GM19023 (cell line): ENCODE results near the gene ST8SIA6.
"Not testable (repeated sequence)": the region's sequence is repeated elsewhere in the genome, so short reads cannot be mapped to it uniquely, and the experiment has no call there.

Experiments used
- ATAC-seq: cut with Tn5 transposase; IDR thresholded peaks from one replicate; pipeline ENCODE4 v1.9.1; 2021; ENCODE audit warnings: mild to moderate bottlenecking, moderate library complexity; ENCODE audit not compliant: unreplicated experiment

Gene ST8SIA6

DNA sequence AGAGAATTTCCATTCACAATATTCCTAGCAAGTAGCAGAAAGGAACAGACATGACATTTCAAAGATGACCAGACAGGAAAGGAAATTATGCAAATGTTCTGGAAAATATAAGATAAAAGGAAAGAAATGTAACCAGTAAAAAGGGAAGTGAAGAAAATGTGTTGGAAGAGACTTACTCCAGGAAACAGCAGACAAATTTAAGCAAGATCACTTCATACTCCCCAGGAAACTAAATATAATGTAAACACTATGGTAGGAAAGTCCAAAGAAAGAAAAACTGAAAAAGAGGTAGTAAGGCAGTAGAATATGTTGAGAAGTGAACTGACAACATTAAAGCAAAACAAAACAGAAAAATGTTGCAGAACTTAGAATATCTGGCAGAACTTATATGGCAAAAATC is 6.4 kb upstream of the ST8SIA6 start:
- ATAC-seq, result no peak

DNA sequence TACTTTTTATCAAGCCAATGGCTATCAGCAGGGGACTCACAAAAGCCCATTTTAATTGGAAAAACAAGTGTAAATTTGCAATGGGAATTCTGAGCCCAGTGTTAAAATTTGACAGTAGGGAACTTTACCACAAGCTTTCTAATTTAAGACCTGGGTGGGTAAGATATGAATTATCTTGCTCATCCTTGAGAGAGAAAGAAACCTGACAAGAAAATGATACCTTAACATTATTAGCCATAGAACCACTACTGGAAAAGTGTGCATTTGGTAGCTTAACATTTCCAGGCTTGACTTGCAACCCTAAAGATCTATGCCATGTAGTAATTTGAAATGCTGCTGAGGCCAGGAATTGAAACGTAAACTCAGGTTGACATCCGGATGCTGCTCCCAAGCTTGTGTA is 2.7 kb upstream of the ST8SIA6 start:
- ATAC-seq, result no peak

- ATAC-seq, result no peak
Observed at GRCh38 chr10:17456032-17456548, 1.7 kb upstream of the ST8SIA6 start.

DNA sequence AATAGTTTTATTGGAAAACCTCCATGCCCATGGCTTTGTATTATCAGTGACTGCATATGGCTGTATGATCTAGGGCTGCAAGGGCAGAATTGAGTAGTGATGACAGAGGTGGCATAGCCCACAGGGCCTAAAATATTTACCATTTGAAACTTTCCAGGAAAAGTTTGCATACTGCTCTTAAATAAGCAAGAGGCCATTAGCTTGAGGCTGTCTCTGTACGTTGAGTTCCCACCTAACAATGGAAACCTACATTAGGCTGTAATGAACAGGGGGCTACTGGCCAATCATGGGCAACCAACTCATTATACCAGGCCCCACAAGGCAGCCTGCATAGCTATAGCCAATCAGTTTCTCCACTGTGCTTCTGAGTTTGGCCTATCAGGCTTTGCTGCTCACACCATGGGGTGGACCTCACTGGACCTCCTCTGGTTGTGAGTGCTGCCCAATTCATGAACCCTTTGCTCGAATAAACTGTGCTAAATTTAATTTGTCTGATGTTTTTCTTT is 673 bp upstream of the ST8SIA6 start:
- no peak for ATAC-seq

- peak; percentile 41 for ATAC-seq
Observed at GRCh38 chr10:17453373-17454091, 863 bp downstream of the ST8SIA6 start.

- ATAC-seq, result no peak
Observed at GRCh38 chr10:17453035-17453372, 1.4 kb downstream of the ST8SIA6 start.

DNA sequence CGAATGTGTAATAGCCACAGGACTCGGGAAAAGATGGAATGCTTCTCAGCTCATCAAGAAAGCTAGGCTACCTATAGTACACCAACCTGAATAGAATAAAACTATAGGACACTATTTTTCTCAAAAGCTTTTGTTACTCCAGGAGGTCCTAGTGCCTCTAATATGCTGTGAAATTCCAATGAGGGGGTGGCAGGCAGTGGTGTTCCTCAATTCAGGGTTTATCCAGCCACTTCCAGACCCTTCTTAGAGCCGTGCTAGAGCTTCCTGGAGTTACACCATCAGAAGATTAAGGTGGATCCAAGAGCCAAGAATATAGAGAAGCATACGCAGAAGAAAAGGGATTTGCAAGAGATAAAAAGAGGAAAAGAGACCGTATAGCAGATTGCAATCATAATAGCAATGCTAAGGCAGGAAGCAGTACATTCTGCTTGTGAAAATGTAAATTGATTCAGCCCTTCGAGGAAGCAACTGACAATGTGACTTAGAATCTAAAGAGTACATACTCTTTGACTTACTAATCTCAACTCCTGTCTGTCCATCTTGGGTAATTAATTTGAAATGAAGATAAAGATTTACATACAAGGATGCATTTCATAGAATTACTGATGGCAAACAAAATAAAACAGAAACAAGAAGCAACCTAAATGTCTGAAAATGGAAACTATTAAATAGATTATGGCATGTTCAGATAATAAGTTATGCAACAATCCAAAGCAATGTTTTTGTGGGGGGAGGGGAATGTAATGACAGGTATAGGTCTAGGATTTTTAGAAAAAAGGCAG is 2.1 kb downstream of the ST8SIA6 start:
- no peak for ATAC-seq

DNA sequence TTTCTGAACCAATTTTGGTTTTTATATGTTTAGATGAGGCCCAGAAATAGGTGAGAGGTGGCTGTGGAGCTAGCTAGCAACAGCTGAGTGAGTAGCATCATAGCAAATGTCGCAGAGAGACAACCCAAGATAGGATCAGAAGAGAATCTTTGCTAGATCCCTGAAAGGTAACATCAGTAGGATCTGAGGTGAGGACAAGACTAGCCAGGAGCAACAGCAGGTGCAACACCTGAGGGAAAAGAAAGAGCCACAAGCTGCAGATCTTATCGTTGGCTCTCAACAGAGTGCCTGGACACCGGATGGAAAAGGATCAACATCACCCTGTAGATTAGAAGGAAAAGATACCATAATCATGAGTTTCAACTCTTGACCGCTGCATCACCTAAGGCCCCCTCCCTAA is 4.4 kb downstream of the ST8SIA6 start:
- no peak for ATAC-seq

DNA sequence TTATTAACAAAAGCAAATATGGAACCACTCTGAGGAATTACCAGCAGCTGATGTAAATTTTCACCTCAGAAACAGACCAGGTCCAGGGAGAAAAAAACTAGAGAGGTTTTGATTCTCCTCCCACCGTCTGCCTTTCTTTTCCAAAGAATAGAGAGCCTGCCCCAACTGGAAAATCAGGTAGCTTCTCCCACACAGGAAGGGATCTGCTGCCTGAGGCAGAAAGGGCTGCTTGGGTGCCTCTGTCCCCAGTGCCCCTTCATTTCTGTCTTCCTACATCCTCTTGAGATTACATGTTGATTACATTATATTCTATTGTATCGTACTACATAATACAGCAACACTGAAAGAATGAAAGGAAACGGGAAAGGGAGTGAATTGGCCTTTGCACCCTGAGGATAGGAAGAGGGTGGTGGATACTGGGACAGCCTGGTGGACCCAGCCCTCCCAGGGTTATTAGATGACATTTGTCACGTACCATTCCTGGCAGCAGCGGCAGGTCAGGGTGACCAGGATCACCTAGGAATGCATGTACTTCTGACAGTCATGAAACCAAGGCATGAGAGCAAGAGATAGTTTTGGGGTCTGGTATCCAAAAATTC is 8.9 kb downstream of the ST8SIA6 start:
- ATAC-seq, result no peak

- ATAC-seq, result peak; percentile 33
Observed at GRCh38 chr10:17444388-17444714, 10.0 kb downstream of the ST8SIA6 start.

DNA sequence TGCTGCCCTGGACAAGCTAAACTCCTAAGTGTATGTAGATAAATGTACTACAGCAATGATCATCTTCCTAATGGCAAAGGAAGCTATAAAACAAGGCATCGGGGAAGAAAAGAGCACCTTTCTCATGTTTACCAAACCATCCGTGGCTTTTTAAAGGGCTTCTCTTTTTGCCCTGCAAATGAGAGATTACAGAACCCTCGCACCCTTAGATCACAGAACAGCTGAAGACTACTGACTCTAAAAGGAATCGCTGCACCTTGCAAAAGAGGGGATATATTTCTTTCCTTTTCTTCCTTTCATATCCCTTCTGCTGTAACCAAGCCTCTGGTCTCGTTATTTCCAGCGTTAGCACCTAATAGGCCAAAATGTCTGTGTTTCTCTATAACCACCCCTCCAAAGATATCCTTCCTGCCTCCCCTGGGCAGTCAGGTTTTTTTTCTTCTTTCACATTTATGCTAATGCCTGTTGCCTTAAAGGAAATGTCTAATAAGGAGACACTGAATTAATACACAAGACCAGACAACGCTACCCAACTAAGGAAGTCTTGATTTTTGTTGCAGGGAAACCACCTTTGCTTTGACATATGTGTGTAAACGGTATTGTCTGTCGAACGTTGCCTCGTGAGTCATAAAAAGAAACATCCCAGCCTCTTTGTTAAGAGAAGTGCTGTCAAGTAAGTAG is 10.5 kb downstream of the ST8SIA6 start:
- ATAC-seq, result peak; percentile 94

GRCh38 chr10:17438583-17438982 is 15.8 kb downstream of the ST8SIA6 start:
- no peak for ATAC-seq

DNA sequence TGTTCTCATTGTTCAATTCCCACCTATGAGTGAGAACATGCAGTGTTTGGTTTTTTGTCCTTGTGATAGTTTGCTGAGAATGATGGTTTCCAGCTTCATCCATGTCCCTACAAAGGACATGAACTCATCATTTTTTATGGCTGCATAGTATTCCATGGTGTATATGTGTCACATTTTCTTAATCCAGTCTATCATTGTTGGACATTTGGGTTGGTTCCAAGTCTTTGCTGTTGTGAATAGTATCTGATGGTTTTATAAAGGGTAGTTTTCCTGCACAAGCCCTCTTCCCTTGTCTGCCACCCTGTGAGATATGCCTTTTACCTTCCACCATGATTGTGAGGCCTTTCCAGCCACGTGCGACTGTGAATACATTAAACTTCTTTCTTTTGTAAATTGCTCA is 17.8 kb downstream of the ST8SIA6 start:
- not testable (repeated sequence) for ATAC-seq

DNA sequence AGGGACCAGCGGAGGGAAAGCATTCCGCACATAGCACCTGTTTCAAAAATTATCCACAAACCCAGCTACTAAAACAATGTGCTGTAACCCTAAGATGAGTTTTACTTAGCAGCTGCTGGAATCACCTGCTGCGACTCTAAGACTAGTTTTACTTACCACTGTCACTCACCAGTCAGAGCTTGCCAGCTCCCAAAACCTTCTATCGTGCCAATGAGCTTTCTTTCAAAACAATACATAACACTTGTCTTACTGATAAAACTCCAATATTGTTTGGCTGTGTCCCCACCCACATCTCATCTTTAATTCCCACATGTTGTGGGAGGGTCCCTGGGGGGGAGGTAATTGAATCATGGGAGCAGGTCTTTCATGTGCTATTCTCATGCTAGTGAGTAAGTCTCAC is 18.4 kb downstream of the ST8SIA6 start:
- no peak for ATAC-seq

DNA sequence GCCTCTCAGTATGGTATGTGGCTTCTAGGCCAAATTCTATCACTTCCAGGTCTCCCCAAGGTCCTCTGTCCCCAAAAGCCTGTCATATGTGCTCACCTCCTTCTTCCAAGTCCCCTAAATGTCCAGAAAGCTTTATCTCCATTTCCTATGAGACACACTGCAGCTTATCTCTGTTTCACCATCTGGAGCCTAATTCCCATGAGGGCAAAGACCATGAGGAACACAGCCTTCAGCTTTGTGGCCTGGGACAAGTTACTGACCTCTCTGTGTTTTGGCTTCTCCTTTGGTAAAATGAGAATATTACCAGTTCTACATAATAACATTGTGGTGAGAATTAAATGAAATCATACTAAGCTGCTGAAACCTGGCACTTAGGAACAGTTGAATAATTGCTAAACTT is 19.2 kb downstream of the ST8SIA6 start:
- ATAC-seq, result no peak

GRCh38 chr10:17432723-17433122 is 21.7 kb downstream of the ST8SIA6 start:
- ATAC-seq, result no peak

- no peak for ATAC-seq
Observed at GRCh38 chr10:17431871-17432311, 22.5 kb downstream of the ST8SIA6 start.

DNA sequence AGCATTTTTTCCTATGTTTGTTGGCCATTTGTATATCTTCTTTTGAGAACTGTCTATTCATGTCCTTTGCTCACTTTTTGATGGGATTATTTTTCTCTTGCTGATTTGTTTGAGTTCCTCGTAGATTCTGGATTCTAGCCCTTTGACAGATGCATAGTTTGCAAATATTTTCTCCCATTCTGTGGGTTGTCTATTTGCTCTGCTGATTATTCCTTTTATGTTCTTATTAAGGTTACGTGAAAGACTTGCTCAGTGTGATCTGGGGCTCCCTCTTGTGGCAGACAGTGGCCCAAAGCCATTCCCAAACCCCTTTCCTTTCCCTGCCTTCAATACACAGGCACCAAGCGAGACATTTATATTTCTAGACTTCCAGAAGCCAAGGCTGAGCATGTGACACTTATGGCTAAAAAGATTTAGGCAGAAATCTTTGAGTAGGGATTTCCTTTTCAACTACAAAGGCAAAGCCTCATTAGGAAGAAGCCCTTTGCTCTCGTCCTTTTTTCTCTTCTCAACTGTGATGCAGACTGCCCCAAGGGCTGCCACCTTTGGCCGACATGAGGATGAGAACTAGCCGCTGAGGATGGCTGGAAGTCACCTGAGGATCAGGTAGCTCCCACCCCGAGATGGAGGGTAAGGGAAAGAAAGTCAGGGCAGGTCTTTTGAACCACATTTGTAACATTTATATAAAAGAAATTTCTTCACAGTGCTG is 23.6 kb downstream of the ST8SIA6 start:
- no peak for ATAC-seq

GRCh38 chr10:17429490-17429889 is 24.9 kb downstream of the ST8SIA6 start:
- no peak for ATAC-seq

- ATAC-seq, result no peak
Observed at GRCh38 chr10:17428351-17429097, 25.9 kb downstream of the ST8SIA6 start.
